OCI-LY7 (cell line): ENCODE measurements around the gene TFAP2A.

Experiments used
- EZH2phosphoT487 ChIP-seq: fragments of 200-600 bp; sonication (generic); IDR thresholded peaks from 2 replicates; pipeline ENCODE4 v1.6.1; 2018; ENCODE audit warnings: low read depth, borderline replicate concordance, mild to moderate bottlenecking, mixed run types, antibody characterized with exemption, low read length, moderate library complexity, mixed read lengths
- TF ChIP-seq, protein P1 (sequence below): fragments of 200-600 bp; sonication (generic); conservative IDR thresholded peaks from 2 replicates; pipeline ENCODE4 v1.5.1; 2014; ENCODE audit warnings: mild to moderate bottlenecking, antibody characterized with exemption, low read length, moderate library complexity, mixed read lengths

DNA sequence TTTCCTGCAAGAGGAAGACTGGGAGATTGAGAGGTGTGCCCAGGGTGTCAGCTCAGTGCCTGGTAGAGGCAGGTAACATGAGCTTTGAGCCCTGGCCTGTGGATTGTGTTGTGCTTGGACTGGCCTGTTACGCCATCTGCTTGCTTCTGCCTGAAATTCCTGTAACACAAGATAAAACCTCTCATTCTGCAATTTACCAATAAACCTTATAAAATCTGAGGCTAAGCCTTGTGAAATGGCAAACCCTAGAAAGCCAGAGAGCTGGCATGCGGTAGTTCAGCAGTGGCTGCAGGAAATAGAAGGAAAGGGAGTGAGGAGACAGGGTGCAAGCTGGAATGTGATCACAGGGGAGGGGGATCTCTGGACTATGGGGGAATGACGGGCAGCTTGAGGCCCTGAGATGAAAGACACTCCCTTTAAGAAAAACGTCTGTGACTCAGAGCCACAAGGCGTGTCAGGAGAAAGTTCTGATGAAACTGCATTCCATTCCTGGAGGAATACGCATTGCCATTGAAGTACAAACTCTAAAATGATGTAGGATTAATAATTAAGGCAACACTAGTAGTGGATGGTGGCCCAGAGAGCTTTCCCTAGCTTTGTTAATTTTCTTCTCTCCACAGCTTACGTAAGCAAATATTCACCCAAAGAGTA, 26.3 kb upstream of the TFAP2A start:
- TF ChIP-seq, protein P1, sequence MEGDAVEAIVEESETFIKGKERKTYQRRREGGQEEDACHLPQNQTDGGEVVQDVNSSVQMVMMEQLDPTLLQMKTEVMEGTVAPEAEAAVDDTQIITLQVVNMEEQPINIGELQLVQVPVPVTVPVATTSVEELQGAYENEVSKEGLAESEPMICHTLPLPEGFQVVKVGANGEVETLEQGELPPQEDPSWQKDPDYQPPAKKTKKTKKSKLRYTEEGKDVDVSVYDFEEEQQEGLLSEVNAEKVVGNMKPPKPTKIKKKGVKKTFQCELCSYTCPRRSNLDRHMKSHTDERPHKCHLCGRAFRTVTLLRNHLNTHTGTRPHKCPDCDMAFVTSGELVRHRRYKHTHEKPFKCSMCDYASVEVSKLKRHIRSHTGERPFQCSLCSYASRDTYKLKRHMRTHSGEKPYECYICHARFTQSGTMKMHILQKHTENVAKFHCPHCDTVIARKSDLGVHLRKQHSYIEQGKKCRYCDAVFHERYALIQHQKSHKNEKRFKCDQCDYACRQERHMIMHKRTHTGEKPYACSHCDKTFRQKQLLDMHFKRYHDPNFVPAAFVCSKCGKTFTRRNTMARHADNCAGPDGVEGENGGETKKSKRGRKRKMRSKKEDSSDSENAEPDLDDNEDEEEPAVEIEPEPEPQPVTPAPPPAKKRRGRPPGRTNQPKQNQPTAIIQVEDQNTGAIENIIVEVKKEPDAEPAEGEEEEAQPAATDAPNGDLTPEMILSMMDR = no peak
- no peak for TF ChIP-seq EZH2phosphoT487
